Measurements from ENCODE around the gene LPCAT4.
"Not testable (repeated sequence)": the region's sequence is repeated elsewhere in the genome, so short reads cannot be mapped to it uniquely, and the experiment has no call there.

LPCAT4 gene

DNA sequence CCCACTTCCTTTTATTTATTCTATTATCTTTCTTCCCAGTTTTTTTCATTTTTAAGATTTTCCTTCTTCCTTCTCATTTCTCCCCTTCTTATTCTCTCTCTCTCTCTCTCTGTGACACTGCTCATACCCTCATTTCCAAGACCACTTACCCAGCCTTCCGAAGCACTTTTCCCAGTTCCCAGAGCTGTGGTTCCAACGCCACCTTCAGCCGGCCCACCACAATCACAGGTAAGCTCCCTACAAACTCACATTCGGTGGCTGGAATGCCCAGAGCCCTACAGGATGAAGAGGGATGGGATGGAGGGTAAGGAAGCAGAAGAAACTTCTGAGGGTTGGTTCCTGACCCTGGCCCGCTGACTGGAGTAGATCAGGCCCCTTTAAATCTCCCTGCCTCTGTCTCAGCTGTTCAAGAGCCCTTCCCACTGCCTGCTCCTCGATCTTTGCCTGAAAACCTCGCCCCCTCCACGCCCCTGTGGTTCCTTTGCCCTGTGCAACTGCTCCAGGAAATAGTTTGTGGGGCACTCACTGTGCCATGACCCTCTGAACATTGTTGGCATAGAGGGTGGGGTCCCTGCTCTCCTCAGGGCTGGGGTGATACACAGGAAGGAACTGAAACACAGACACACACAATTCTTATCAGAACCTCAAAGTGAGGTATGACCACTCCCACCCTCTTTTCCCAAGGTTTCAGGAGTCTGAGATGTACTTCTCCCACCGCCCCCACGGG, 4.8 kb downstream of the LPCAT4 start:
- DNase-seq (ENCODE audit: low spot score), result no peak

DNA sequence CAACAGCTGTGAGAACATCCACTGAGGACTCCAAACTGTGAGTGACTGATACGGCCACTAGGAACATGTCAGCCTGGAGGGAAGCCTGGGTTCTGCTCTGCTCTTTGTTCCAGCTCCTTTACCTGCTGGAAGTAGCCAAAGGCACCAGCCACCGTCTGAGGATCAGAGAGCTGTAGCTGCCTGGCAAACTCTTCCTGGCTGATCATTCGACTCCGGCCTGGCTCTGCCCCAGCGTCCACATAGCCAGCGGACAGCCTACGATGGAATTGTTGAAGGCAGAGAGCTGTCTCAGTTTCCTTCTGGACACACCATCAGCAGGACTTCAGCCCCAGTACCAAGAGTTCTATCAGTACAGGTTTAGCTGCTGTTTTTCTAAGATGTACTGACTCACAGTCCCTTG, 5.7 kb downstream of the LPCAT4 start:
- DNase-seq (ENCODE audit: low spot score), result no peak

DNA sequence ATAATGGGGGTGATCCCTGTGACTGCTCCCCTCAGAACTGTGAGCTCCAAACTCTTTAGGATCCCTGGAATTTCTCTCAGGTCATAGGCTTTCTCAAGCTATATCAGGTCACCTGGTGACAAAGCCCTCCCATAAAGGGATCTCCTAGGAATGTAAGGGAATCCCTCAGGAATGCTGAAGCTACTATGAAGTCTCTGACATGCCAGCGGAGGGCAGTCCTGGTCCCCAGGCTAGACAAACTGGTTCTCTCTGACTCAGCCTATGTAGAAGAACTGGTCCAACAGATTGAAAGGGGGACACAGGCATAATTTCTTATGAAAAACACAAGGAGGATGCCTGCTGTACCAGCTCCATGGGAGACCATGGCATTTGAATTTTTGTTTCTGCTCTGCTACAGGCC, 6.7 kb downstream of the LPCAT4 start:
- DNase-seq (ENCODE audit: low spot score), result no peak

DNA sequence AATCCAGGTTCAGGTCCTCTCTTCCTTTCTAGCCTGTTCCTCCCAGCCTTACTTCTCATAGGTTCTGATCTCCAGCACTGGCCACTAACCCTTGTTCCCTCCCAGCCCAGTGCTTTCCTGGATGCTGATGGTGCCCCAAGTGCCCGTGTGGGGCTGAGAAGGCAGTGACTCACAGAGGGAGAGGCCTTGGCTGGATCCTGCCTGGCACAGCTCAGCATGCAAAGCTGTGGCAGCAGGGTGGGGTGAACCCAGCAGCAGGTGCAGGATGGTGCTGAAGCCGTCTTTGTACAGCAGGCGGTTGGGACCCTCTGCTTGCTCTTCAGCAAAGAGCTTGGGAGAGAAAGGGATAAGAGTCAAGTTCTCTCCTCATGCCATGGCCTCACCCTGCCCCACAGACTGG, 7.6 kb downstream of the LPCAT4 start:
- DNase-seq (ENCODE audit: low spot score), result no peak

DNA sequence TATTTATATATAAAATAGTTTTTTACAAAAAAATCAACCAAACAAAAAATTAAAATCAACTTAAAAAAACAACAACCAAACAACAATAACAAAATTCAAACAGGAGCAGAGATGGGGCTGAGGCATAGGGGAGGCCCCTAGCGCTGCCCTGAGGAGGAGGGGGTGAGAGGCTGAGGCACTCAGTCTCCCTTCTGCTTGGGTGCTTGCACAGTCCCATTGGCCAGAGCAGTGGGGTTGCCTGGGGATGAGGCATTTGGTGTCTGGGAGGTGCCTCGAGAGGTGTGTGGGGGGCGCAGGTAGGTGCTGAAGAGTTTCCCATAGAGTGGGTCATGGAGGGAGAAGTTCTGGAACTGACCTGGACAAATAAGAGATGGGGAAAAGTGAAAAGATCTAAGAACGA, 8.0 kb downstream of the LPCAT4 start:
- DNase-seq (ENCODE audit: low spot score), result no peak

DNA sequence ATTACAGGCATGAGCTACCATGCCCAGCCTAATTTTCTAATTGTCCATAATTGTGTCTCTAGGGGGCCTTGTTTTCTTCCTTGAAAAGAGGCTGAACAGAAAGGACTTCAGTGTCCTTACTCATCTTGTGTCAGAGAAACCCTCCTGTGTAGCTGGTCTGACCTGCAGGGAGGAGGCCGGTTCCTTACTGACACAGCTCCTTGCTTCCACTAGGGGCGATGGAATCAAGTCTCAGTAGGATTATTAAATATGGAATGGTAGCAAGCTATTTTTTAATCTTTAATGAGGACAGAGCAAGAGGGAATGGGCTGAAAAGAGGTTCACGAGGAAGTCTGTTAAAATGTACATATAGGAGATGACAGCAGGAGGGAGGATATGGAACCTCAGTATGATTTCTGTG, 8.6 kb downstream of the LPCAT4 start:
- DNase-seq (ENCODE audit: low spot score), result no peak

DNA sequence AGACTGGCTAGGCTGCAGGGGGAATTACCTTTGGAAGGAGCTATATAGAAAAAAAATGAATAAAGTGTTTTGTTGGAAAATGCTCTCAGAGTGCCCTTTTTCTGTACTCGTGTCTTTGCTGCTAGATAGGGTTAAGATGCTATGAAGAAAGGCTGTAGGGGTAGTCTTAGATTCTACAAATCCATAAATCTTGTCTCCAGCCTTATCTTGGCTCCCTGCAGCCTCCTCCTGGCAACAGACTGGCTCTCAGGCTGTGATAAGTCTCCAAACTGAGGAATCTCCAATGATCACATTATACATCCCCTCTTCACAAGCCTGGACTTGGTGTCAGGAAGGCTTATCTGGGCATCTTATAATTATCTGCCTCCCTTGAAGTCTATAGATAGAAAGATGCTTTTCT, 9.3 kb downstream of the LPCAT4 start:
- DNase-seq (ENCODE audit: low spot score), result no peak

DNA sequence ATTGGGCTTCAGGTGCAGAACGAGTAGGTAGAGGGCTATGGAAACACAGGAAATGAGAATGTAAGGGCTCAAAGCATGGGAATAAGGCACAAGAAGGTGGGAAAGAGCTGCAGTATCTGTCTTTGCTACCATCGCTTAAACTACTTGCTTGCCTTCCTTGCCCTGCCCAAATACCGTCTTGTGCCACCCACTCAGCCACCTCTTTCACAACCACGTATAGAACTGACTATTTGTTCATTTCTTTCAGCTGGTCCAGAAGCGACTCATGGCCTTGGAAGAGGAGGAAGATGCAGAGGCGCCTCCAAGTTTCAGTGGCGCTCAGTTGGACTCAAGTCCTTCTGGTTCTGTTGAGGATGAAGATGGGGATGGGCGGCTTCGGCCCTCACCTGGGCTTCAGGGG, 11.8 kb downstream of the LPCAT4 start:
- DNase-seq (ENCODE audit: low spot score), result no peak

DNA sequence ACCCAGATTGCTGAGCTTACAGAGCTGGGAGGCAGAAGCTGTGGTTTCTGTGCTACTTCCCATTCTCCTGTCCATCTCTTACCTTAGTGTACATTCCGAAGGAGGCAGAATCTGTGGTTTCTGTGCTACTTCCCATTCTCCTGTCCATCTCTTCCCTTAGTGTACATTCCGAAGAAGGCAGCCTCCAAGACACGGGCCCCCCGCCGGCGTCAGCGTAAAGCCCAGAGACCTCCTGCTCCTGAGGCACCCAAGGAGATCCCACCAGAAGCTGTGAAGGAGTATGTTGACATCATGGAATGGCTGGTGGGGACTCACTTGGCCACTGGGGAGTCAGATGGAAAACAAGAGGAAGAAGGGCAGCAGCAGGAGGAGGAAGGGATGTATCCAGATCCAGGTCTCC, 12.7 kb downstream of the LPCAT4 start:
- no peak for DNase-seq (ENCODE audit: low spot score)

DNA sequence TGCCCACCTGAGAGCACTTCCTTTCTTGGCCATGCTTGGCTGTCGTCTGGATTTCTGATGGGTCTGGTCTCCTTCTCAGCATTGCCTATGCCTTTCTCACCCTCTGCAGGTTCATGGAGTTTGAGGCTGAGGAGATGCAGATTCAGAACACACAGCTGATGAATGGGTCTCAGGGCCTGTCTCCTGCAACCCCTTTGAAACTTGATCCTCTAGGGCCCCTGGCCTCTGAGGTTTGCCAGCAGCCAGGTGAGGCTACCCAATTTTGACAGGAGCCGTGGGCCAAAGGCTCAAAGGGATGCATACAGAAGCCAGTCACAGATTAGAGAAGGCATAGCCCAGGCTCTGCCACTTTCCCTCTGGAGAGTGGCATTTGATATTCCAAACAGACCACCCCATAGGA, 13.4 kb downstream of the LPCAT4 start:
- DNase-seq (ENCODE audit: low spot score), result no peak

DNA sequence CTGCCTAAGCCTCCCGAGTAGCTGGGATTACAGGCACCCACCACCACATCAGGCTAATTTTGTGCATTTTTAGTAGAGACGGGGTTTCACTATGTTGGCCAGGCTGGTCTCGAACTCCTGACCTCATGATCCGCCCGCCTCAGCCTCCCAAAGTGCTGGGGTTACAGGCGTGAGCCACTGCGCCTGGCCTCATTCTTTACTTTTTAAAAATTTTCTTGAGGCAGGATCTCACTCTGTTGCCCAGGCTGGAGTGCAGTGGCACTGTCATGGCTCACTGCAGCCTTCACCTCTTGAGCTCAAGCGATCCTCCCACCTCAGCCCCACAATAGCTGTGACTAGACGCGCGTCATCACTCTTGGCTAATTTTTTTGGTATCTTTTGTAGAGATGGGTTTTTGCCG, 14.0 kb downstream of the LPCAT4 start:
- not testable (repeated sequence) for DNase-seq (ENCODE audit: low spot score)

DNA sequence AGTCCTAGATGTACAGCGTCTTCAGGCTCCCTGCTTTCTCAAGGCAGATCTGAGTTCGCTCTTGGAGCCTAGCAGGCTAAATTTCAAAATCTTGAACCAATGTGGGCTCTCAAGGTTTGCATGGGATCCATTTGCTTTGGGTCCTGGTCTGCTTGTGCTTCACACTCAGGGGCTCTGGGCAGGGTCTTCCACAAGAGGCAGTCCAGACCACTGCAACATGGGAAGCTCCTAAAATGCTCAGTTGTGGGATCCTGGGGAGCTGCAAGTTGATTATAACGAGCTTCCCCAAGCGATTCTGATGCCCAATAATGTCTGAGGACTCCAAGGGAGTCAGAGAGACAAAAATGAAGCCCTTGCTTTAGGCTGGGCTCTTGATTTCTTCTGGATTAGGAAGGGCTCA, 17.2 kb downstream of the LPCAT4 start:
- DNase-seq (ENCODE audit: low spot score), result no peak

DNA sequence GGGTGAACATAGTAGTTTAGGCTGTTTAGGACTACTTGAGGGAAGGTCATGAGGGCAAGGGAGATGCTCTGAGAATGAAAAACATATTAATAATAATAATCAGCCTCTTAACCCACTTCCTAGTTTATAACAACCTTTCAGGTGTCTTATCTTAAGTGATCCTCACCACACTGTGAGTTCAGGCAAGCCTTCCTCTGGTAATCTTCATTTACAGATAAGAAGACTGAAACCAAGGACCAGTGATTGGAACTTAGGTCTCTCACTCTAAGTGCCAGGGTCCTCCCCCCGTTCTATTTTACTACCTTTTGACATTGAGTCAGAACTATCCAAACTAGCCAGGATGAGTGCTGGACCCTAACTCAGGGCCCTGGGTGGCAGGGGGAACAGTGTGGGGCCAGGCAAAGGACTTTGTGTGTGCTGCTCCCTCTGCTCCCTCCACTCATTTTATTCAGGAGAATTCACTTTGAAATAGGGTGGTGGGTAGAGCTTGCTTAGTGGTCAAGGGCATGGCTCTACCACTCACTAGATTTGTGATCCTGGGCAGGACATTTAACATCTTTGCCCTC, 18.2 kb downstream of the LPCAT4 start:
- DNase-seq (ENCODE audit: low spot score), result no peak

DNA sequence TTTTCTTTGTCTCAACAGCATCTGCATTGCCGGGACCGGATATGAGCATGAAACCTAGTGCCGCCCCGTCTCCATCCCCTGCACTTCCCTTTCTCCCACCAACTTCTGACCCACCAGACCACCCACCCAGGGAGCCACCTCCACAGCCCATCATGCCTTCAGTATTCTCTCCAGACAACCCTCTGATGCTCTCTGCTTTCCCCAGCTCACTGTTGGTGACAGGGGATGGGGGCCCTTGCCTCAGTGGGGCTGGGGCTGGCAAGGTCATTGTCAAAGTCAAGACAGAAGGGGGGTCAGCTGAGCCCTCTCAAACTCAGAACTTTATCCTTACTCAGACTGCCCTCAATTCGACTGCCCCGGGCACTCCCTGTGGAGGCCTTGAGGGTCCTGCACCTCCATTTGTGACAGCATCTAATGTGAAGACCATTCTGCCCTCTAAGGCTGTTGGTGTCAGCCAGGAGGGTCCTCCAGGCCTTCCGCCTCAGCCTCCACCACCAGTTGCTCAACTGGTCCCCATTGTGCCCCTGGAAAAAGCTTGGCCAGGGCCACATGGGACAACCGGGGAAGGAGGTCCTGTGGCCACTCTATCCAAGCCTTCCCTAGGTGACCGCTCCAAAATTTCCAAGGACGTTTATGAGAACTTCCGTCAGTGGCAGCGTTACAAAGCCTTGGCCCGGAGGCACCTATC, 18.9 kb downstream of the LPCAT4 start:
- no peak for DNase-seq (ENCODE audit: low spot score)

DNA sequence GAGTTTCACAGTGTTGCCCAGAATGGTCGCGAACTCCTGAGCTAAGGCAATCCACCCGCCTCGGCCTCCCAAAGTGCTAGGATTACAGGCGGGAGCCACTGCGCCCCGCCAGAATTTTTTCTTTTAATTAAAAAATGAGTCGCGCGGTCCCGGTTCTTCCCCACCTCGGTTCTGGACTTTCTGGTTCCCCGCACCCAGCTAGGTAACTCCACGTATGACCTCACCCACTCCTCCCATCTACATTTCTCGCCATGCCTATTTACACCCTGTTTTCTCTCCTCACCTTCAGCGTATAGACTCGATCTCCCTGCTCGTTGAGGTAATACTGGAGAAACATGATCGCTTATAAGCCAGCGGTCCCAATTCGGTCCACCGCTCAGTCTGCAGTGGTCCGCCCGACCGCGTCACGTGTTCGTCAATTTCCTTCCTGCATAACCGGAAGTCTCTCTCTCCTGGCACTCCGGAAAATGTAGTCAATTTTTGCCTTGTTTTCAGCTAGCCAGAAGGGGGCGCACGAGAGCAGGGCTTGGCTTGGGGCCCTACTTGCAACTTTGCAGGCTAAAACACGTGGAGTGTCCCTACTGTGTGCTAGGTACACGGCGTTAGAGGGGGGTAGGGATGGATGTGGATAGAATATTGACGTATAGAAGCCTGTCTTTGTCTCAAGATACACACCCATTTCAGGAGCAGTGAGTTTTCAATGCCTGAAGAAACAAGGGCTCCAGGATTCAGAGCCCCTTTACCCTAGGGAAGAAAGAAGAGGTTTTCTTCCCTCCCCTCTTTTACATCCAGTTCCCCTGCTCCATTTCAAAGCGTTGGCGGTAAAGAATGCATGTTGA, 24.0 kb downstream of the LPCAT4 start, which contains the start of the genes NOP10 and NUTM1:
Gene NOP10 (minus strand): TSS at position 400 of the 839 bp plus-strand sequence. CDS start 63 bp downstream, at position 337.
Gene NUTM1 (plus strand): TSS at position 579 of the 839 bp plus-strand sequence. CDS start 382 bp downstream, outside the sequence.
- peak; percentile 93 for DNase-seq (ENCODE audit: low spot score)

DNA sequence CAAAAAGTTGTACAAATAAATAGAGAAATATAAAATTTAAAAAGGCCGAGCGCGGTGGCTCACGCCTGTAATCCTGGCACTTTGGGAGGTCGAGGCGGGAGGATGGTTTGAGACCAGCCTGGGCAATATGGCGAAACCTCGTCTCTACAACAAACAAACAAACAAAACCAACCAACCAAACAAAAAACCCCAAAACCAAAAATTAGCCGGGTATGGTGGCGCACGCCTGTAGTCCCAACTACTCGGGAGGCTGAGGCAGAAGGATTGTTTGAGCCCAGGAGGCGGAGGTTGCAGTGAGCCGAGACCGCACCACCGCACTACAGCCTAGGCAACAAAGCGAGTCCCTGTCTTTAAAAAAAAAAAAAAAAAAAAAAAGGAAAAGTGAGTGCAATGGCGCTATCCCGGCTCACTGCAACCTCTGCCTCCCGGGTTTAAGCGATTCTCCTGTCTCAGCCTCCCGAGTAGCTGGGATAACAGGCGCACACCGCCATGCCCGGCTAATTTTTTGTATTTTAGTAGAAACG, 24.7 kb downstream of the LPCAT4 start:
- DNase-seq (ENCODE audit: low spot score), result not testable (repeated sequence)

DNA sequence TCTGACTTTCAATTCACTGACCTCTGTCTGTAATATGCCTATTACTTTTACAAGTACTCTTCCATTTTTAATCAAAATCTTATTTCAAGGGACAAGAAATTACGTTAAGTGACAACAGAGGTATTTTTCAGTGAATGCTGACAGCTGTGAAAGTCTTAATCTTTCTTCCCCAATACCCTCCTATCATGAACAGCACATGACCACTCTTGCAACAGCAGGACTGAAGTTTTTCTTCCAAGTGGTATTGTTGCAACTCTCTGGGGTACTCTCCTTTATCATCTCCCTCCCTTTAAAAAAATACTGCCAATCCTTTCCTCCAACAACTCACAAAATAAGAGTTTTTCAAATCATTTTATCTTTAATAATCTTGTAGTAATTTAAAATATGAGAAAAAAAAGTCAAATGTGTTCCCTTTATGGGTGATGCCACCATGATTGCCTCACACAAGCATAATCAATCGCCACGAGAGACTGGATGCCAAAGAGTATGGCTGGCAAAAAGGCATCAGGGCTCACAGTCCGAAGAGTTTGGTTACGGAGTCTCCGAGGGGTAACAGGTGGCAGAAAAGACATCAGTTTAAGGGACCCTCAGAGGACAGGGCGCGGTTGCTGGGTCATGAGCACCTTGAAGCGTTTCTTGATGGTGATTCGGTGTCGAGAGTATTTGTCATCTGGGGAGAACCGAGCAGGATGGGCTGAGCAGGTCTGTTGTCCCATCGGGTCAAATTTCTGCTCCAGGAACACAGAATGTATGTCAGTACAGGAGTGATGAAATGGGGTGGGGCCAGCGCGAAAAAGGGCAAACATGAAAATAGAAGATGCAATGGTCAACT, 25.4 kb downstream of the LPCAT4 start:
- DNase-seq (ENCODE audit: low spot score), result no peak

DNA sequence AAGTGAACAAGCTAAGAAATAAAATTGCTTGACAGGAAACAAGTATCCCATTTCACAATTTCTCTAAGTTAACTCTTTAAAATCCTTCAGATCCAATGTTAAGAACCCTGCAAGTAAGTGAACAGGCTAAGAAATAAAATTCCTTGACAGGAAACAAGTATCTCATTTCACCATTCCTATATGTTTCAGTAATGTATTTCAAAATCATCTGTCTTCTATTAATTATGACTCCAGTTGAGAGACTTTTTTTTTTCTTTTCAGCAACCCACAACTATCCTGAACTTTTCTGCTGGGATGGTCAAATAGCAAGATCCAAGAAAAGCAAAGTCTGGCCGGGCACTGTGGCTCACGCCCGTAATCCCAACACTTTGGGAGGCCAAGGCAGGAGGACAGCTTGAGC, 27.1 kb downstream of the LPCAT4 start:
- no peak for DNase-seq (ENCODE audit: low spot score)

DNA sequence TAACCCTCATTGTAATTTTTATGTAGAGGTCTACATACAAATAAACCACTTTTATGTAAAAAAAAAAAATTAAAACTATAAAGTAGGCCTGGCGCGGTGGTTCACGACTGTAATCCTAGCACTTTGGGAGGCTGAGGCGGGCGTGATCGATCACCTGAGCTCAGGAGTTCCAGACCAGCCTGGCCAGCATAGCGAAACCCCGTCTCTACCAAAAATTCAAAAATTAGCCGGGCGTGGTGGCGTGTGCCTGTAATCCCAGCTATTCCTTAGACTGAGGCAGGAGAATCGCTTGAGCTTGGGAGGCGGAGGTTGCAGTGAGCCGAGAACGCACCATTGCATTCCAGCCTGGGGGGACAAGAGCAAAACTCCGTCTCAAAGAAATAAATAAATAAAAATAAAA, 28.6 kb downstream of the LPCAT4 start:
- no peak for DNase-seq (ENCODE audit: low spot score)

DNA sequence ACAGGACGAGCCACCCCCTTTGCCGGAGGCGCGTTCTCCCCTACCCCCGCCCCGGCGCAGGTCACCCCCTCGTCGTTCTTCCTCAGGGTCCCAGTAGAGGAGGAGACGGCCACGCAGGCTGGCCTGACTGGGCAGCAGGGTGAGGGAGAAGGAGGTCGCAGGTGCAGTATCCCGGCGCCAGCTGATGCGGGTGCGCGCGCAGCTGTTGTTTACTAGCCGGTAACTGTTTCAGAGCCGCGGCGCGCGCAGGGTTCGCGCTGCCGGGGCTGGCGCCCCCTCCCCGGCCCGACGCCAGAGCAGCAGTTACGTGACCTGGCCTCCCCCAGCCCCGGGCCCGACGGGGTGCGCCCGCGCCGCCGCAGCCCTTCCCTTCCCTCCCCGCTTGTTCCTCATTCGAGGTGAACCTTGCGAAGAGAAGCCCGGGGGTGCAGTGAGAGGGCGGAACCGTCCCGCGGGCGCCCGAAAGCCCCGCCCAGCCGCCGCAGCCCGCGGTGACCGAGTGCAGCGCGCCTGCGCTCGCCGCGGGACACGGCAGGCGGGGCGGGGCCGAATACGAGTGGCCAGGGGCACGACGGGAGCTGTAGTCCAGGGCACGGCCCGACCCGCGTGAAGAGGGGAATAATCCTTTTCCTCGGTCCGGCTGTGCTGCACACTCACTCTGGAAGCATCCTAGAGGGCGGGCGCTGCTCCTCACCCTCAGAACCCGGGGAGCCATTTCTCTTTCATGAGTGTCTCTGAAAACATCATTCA, 29.3 kb downstream of the LPCAT4 start, which contains the start of gene SLC12A6:
Gene SLC12A6 (minus strand): TSS at position 225 of the 750 bp plus-strand sequence. CDS start 1,101 bp downstream, outside the sequence.
- DNase-seq (ENCODE audit: low spot score), result peak; percentile 92

Measured in left forelimb (tissue), 1 donor.